H1 (cell line): ENCODE data around the gene MYCBPAP. TPM values are rescaled to one million over a fixed set of nuclear protein-coding genes. Genes with fewer than 3 reads are reported as not detected.

ENCODE experiments used
- CTCF ChIA-PET: fragments of 300-600 bp; sonication (Branson Sonifier 250); formaldehyde crosslinking; loops from one replicate; lab custom pipeline; 2021; ENCODE audit not compliant: partially characterized antibody; lab: Charles Lee
- POLR2A ChIA-PET: fragments of 300-600 bp; sonication (Branson Sonifier 250); formaldehyde crosslinking; loops from one replicate; lab custom pipeline; 2021; ENCODE audit warnings: inconsistent platforms; ENCODE audit not compliant: partially characterized antibody; lab: Charles Lee
- DNase-seq, 2 experiments: peaks; one replicate each; pipeline versions ENCODE4 v3.0.0 to v3.0.0-alpha.2; 2010 to 2022; ENCODE audit warnings: low spot score in 2 of 2, low read depth in 1 of 2, mixed read lengths in 1 of 2
- FAIRE-seq: peaks from 2 replicates; lab custom pipeline; 2011; peaks lifted over from hg19 to GRCh38; lab: Jason Lieb, UNC
- H2AFZ ChIP-seq: 2 replicates; pipeline ENCODE4 v1.8.1; 2012; ENCODE audit warnings: low read length, inconsistent platforms
- H2AK5ac ChIP-seq: 2 replicates; pipeline ENCODE4 v1.6.1; 2013; ENCODE audit warnings: low read depth, low read length
- H2BK120ac ChIP-seq: replicated peaks from 2 replicates; pipeline ENCODE3; 2013; ENCODE audit warnings: low read depth, low read length, inconsistent platforms
- H2BK12ac ChIP-seq: 2 replicates; pipeline ENCODE4 v1.6.1; 2013; ENCODE audit warnings: low read depth, low read length
- H2BK15ac ChIP-seq: 2 replicates; pipeline ENCODE4 v1.6.1; 2013; ENCODE audit warnings: low read length
- H2BK20ac ChIP-seq: 2 replicates; pipeline ENCODE4 v1.6.1; 2013; ENCODE audit warnings: low read length
- H2BK5ac ChIP-seq: 2 replicates; pipeline ENCODE4 v1.6.1; 2013; ENCODE audit warnings: low read depth, low read length
- H3K14ac ChIP-seq: 2 replicates; pipeline ENCODE4 v1.6.1; 2013; ENCODE audit warnings: inconsistent platforms; ENCODE audit not compliant: insufficient read length
- H3K18ac ChIP-seq: 2 replicates; pipeline ENCODE4 v1.6.1; 2013; ENCODE audit warnings: low read length; ENCODE audit errors: extremely low read depth
- H3K23ac ChIP-seq: 2 replicates; pipeline ENCODE4 v1.6.1; 2013; ENCODE audit warnings: inconsistent platforms; ENCODE audit not compliant: insufficient read length
- H3K23me2 ChIP-seq: 2 replicates; pipeline ENCODE4 v1.6.1; 2013; ENCODE audit warnings: low read depth, low read length
- H3K27ac ChIP-seq: 2 replicates; pipeline ENCODE4 v1.6.1; 2011; ENCODE audit warnings: low read depth, low read length, inconsistent platforms
- H3K27me3 ChIP-seq, 4 experiments: replicated peaks in 1 of 4; 1 replicate in 1 of 4; 2 replicates in 3 of 4; pipeline versions ENCODE4 v1.6.1 to v1.8.1; 2011 to 2013; ENCODE audit warnings: low read length in 3 of 4, mild to moderate bottlenecking in 3 of 4, inconsistent platforms in 2 of 4, mixed read lengths in 2 of 4, moderate library complexity in 1 of 4; ENCODE audit not compliant: control insufficient read depth in 3 of 4, insufficient read depth in 3 of 4; ENCODE audit errors: extremely low read depth in 1 of 4
- H3K36me3 ChIP-seq, 4 experiments: 2 replicates each; pipeline versions ENCODE4 v1.6.1 to v1.8.1; 2011 to 2013; ENCODE audit warnings: mild to moderate bottlenecking in 4 of 4, low read length in 3 of 4, moderate library complexity in 2 of 4, control low read depth in 1 of 4, inconsistent platforms in 1 of 4; ENCODE audit not compliant: insufficient read depth in 4 of 4, control insufficient read depth in 2 of 4
- H3K4ac ChIP-seq: replicated peaks from 2 replicates; pipeline ENCODE3; 2013; ENCODE audit warnings: low read length, low read depth, mixed read lengths, inconsistent platforms; ENCODE audit not compliant: insufficient read length
- H3K4me1 ChIP-seq, 4 experiments: replicated peaks in 1 of 4; 1 replicate in 1 of 4; 2 replicates in 3 of 4; pipeline versions ENCODE4 v1.6.1 to v1.8.1; 2011 to 2013; ENCODE audit warnings: low read length in 3 of 4, inconsistent platforms in 2 of 4, mixed read lengths in 1 of 4; ENCODE audit not compliant: insufficient read depth in 4 of 4, control insufficient read depth in 3 of 4
- H3K4me2 ChIP-seq, 2 experiments: 2 replicates each; pipeline versions ENCODE4 v1.6.1 to v1.8.1; 2011 to 2013; ENCODE audit warnings: low read depth in 2 of 2, low read length in 2 of 2, control low read depth in 1 of 2, inconsistent platforms in 1 of 2, mild to moderate bottlenecking in 1 of 2; ENCODE audit not compliant: insufficient read depth in 1 of 2
- H3K4me3 ChIP-seq, 4 experiments: fragments of 200-600, 300-600 bp in 1 of 4; sonication (generic), shearing (Covaris generic), sonication (Bioruptor Twin) in 1 of 4; 2 replicates each; pipeline versions ENCODE4 v1.5.1 to v1.8.1; 2011 to 2016; ENCODE audit warnings: low read length in 4 of 4, low read depth in 3 of 4, control low read depth in 2 of 4, inconsistent platforms in 2 of 4, mild to moderate bottlenecking in 2 of 4, mixed read lengths in 1 of 4, moderate library complexity in 1 of 4; ENCODE audit not compliant: insufficient read depth in 2 of 4; ENCODE audit errors: extremely low read depth in 1 of 4
- H3K56ac ChIP-seq: replicated peaks from 2 replicates; pipeline ENCODE3; 2013; ENCODE audit warnings: low read depth, mild to moderate bottlenecking, mixed read lengths, low read length, inconsistent platforms; ENCODE audit not compliant: insufficient read length
- H3K79me1 ChIP-seq: 2 replicates; pipeline ENCODE4 v1.6.1; 2013; ENCODE audit warnings: low read depth, low read length, control low read depth
- H3K79me2 ChIP-seq, 2 experiments: 2 replicates each; pipeline versions ENCODE4 v1.6.1 to v1.8.1; 2012 to 2013; ENCODE audit warnings: low read length in 2 of 2, mild to moderate bottlenecking in 2 of 2, inconsistent platforms in 1 of 2; ENCODE audit not compliant: insufficient read depth in 2 of 2, control insufficient read depth in 1 of 2
- H3K9ac ChIP-seq, 4 experiments: replicated peaks in 1 of 4; 1 replicate in 1 of 4; 2 replicates in 3 of 4; pipeline versions ENCODE4 v1.6.1 to v1.8.1; 2011 to 2013; ENCODE audit warnings: low read depth in 3 of 4, low read length in 3 of 4, control low read depth in 2 of 4, mild to moderate bottlenecking in 2 of 4, moderate library complexity in 2 of 4, inconsistent platforms in 1 of 4; ENCODE audit errors: extremely low read depth in 1 of 4
- H3K9me3 ChIP-seq, 2 experiments: 2 replicates each; pipeline versions ENCODE4 v1.6.1 to v1.8.1; 2012 to 2013; ENCODE audit warnings: mild to moderate bottlenecking in 2 of 2, moderate library complexity in 2 of 2, control low read depth in 1 of 2, inconsistent platforms in 1 of 2, low read depth in 1 of 2, low read length in 1 of 2, mixed read lengths in 1 of 2; ENCODE audit not compliant: insufficient read depth in 2 of 2
- H4K20me1 ChIP-seq, 2 experiments: replicated peaks in 1 of 2; 2 replicates each; pipeline versions ENCODE3 to v1.8.1; 2011 to 2013; ENCODE audit warnings: inconsistent platforms in 2 of 2, low read length in 2 of 2, mild to moderate bottlenecking in 1 of 2; ENCODE audit not compliant: insufficient read depth in 2 of 2, control insufficient read depth in 1 of 2
- H4K5ac ChIP-seq: 2 replicates; pipeline ENCODE4 v1.6.1; 2013; ENCODE audit warnings: low read length, low read depth, mixed read lengths, inconsistent platforms; ENCODE audit not compliant: insufficient read length
- H4K8ac ChIP-seq: 2 replicates; pipeline ENCODE4 v1.8.0; 2013; ENCODE audit warnings: mild to moderate bottlenecking, moderate library complexity, low read length, inconsistent platforms; ENCODE audit not compliant: insufficient read depth; ENCODE audit errors: extremely low read depth
- H4K91ac ChIP-seq: replicated peaks from 2 replicates; pipeline ENCODE3; 2013; ENCODE audit warnings: low read length, mixed read lengths, inconsistent platforms; ENCODE audit not compliant: insufficient read length
- CTBP2 ChIP-seq: IDR thresholded peaks from 2 replicates; pipeline ENCODE4 v1.7.0; 2011; ENCODE audit warnings: borderline replicate concordance, mild to moderate bottlenecking, moderate library complexity, mixed read lengths, low read length; ENCODE audit not compliant: insufficient read depth, insufficient read length
- RNF2 ChIP-seq: fragments of 200-900, 300-1000 bp; sonication (generic); IDR thresholded peaks from 2 replicates; pipeline ENCODE4 v1.7.1; 2016; ENCODE audit warnings: borderline replicate concordance, low read depth, mild to moderate bottlenecking, antibody characterized with exemption, low read length; ENCODE audit not compliant: poor library complexity, severe bottlenecking; ENCODE audit errors: missing control alignments
- WGBS, 2 experiments: shearing (Covaris generic) in 1 of 2; methylation state at CpG; one replicate each; pipeline versions ENCODE4 v1.1.6 to v1.1.7; 2013 to 2015; ENCODE audit warnings: low lambda C conversion rate in 2 of 2, mixed read lengths in 2 of 2, inconsistent platforms in 1 of 2, low coverage in 1 of 2, missing lambda C conversion rate in 1 of 2; ENCODE audit not compliant: insufficient replicate concordance in 2 of 2, insufficient coverage in 1 of 2, insufficient read length in 1 of 2; ENCODE audit errors: extremely low coverage in 1 of 2, missing lambda C conversion rate in 1 of 2; 5-methylcytosine and 5-hydroxymethylcytosine counted together
- polyA plus RNA-seq, 7 experiments: library from polyadenylated mRNA; depleted of rRNA in 3 of 7; stranded (reverse) in 5 of 7; unstranded in 2 of 7; fragments of >200 nt in 5 of 7; fragments of 200-250 nt in 2 of 7; gene quantifications; 1 replicate in 5 of 7; 2 replicates in 1 of 7; 4 replicates in 1 of 7; pipeline versions ENCODE4 v1.2.1 to v1.2.3, GENCODE V29; 2011 to 2013; ENCODE audit warnings: missing spikeins in 2 of 7, mixed read lengths in 2 of 7
- total RNA-seq: library from RNA; stranded (reverse); fragmentation: NEBNext Ultra II Directional; extraction: Animal tissue kit (Norgen Biotek cat#: 25700); gene quantifications from 2 replicates; pipeline ENCODE4 v1.2.1, GENCODE V29; 2021

The MYCBPAP gene
- total and polyA plus RNA-seq, 2 of the 8 experiments (the other 6 are each of a cell fraction or from before 2014, with no cell fraction given) = 0.89 to 3.3 TPM

GRCh38 chr17:50533720-50534148 lies 25.5 kb downstream of the MYCBPAP start:
- Histone ChIP-seq H3K18ac (peak overlapping the region; percentile 88; the same call in 1 of the 2 replicates), H3K36me3 (peaks cover 0 to 3% (median 0%) of the 10 kb centered on the region in 4 experiments; a peak in 1 of 8 replicates), H3K79me2 (0 out of 4 replicates have a peak, but pooled peaks cover 0 to 2% of the 10 kb centered on the region in 2 experiments), H4K8ac (no peak overlapping the region), H4K20me1 (no peaks in the 10 kb centered on the region), H4K5ac (no peak overlapping the region), H3K4me1 (peaks cover 5 to 29% (median 18%) of the 10 kb centered on the region in 4 experiments), H3K27me3 (peaks cover 0 to 21% (median 10%) of the 10 kb centered on the region in 4 experiments; a peak in 4 of 7 replicates), H3K9ac (0 out of 7 replicates have a peak overlapping the region, but pooled peaks of 1 of the 4 experiments have one; percentile 8), H2AK5ac (no peak overlapping the region), H3K4me3 (peak overlapping the region; percentile 36 to 77 (median 74)), H3K4me2 (peak overlapping the region; percentile 96 to 99), H3K79me1 (no peaks in the 10 kb centered on the region; the same call in 1 of the 2 replicates), H2AFZ (no peak overlapping the region), H3K27ac (no peak overlapping the region), H3K23ac (no peak overlapping the region), H2BK15ac (0 out of 2 replicates have a peak overlapping the region, but pooled peaks have one; percentile 88), H2BK5ac (peak overlapping the region; percentile 53; the same call in 1 of the 2 replicates), H2BK12ac (peak overlapping the region; percentile 60; the same call in 1 of the 2 replicates), H2BK20ac (no peak overlapping the region), H3K56ac (no peak overlapping the region), H3K23me2 (peaks cover 17% of the 10 kb centered on the region), H3K9me3 (no peaks in the 10 kb centered on the region), H3K14ac (no peak overlapping the region), H4K91ac (no peak overlapping the region), H2BK120ac (no peak overlapping the region), H3K4ac (no peak overlapping the region)
- ChIA-PET POLR2A (interaction anchor here (0.7 to 4.3 kb wide), 9 partner anchors 9 to 333 kb away, joined by 3 to 13 read pairs (median 4); partner anchors contain the start of genes CACNA1G and TOB1), CTCF (interaction anchor here (0.6 to 5.2 kb wide), 18 partner anchors 9 to 163 kb away, joined by 3 to 36 read pairs (median 6); no protein-coding TSS in a partner anchor)
- WGBS, 2 experiments = 6% methylated on average over 15 of the region's 17 CpGs; no CpG with 5 or more reads in 1 of the 2 experiments
- DNase-seq (peak in 1 of 2 experiments; percentile 69), FAIRE-seq (peak; percentile 52)
- TF ChIP-seq RNF2 = no peak
- peak; percentile 43 for TF ChIP-seq CTBP2
